ENCODE measurements around the gene C4BPA.

GRCh38 chr1:207093944-207094343 lies 10.1 kb upstream of the C4BPA start:
- TF ChIP-seq, protein P1, sequence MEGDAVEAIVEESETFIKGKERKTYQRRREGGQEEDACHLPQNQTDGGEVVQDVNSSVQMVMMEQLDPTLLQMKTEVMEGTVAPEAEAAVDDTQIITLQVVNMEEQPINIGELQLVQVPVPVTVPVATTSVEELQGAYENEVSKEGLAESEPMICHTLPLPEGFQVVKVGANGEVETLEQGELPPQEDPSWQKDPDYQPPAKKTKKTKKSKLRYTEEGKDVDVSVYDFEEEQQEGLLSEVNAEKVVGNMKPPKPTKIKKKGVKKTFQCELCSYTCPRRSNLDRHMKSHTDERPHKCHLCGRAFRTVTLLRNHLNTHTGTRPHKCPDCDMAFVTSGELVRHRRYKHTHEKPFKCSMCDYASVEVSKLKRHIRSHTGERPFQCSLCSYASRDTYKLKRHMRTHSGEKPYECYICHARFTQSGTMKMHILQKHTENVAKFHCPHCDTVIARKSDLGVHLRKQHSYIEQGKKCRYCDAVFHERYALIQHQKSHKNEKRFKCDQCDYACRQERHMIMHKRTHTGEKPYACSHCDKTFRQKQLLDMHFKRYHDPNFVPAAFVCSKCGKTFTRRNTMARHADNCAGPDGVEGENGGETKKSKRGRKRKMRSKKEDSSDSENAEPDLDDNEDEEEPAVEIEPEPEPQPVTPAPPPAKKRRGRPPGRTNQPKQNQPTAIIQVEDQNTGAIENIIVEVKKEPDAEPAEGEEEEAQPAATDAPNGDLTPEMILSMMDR (IDR thresholded peaks at IDR 0.05), result no peak
- no peak for TF ChIP-seq POLR2A (IDR thresholded peaks at IDR 0.05)

Measured in thyroid gland (tissue), 4 donors.